K562 (cell line): ENCODE measurements around the gene CPOX. TPM values are rescaled to one million over a fixed set of nuclear protein-coding genes. Genes with fewer than 3 reads are reported as not detected.

Experiments used
- ADNP ChIP-seq: fragments of 200-800 bp; sonication (Bioruptor generic); IDR thresholded peaks from 2 replicates; pipeline ENCODE4 v1.6.1; 2016; ENCODE audit warnings: missing genetic modification characterization, missing compliant biosample characterization
- ARNT ChIP-seq, 2 experiments: fragments of 450-650 bp; IDR thresholded peaks; 2 replicates each; pipeline ENCODE4 v1.6.1; 2016; ENCODE audit warnings: mild to moderate bottlenecking in 1 of 2
- CBFA2T2 ChIP-seq: fragments of 450-650 bp; conservative IDR thresholded peaks from 2 replicates; pipeline ENCODE4 v1.6.1; 2017; ENCODE audit warnings: mild to moderate bottlenecking
- CEBPG ChIP-seq, 3 experiments: fragments of 200-800 bp in 1 of 3; sonication (Bioruptor generic) in 1 of 3; sonication (generic) in 1 of 3; formaldehyde crosslinking in 1 of 3; IDR thresholded peaks in 2 of 3; conservative IDR thresholded peaks in 1 of 3; 2 replicates each; pipeline versions ENCODE4 v1.6.1 to v1.8.0; 2016 to 2022; ENCODE audit warnings: missing compliant biosample characterization in 2 of 3, missing genetic modification characterization in 2 of 3, mild to moderate bottlenecking in 1 of 3, missing genetic modification reagents in 1 of 3
- ELF1 ChIP-seq: fragments of 200-800 bp; sonication (Bioruptor generic); IDR thresholded peaks from 2 replicates; pipeline ENCODE4 v1.6.1; 2016; ENCODE audit warnings: missing genetic modification characterization, missing compliant biosample characterization
- FOXK2 ChIP-seq, 2 experiments: fragments of 450-650 bp; IDR thresholded peaks in 1 of 2; conservative IDR thresholded peaks in 1 of 2; 2 replicates each; pipeline ENCODE4 v1.6.1; 2016; ENCODE audit warnings: low read depth in 2 of 2, mild to moderate bottlenecking in 1 of 2
- HDAC1 ChIP-seq, 2 experiments: fragments of 450-650 bp; IDR thresholded peaks; 2 replicates each; pipeline ENCODE4 v1.6.1; 2016 to 2017; ENCODE audit warnings: inconsistent platforms in 1 of 2, mild to moderate bottlenecking in 1 of 2, moderate library complexity in 1 of 2
- MEIS2 ChIP-seq: fragments of 450-650 bp; IDR thresholded peaks from 2 replicates; pipeline ENCODE4 v1.6.1; 2014; ENCODE audit warnings: mild to moderate bottlenecking; ENCODE audit not compliant: partially characterized antibody
- PBX2 ChIP-seq, 2 experiments: IDR thresholded peaks in 1 of 2; conservative IDR thresholded peaks in 1 of 2; 2 replicates each; pipeline ENCODE4 v1.6.1; 2016; ENCODE audit warnings: low read depth in 2 of 2, mild to moderate bottlenecking in 1 of 2, missing compliant biosample characterization in 1 of 2, missing genetic modification characterization in 1 of 2, moderate library complexity in 1 of 2
- PCBP1 ChIP-seq: fragments of 200-400 bp; formaldehyde crosslinking; IDR thresholded peaks from 2 replicates; pipeline ENCODE4 v1.6.1; 2018; ENCODE audit warnings: mild to moderate bottlenecking, low read depth, low read length; ENCODE audit not compliant: poor library complexity, severe bottlenecking
- POLR2H ChIP-seq: IDR thresholded peaks from 2 replicates; pipeline ENCODE4 v1.6.1; 2016; ENCODE audit warnings: missing genetic modification characterization, low read depth, mild to moderate bottlenecking, control low read depth, missing compliant biosample characterization, moderate library complexity
- PTBP1 ChIP-seq: fragments of 200-400 bp; formaldehyde crosslinking; IDR thresholded peaks from 2 replicates; pipeline ENCODE4 v1.6.1; 2017; ENCODE audit warnings: low read depth, low read length
- RBBP5 ChIP-seq: fragments of 200-600 bp; sonication (generic); IDR thresholded peaks from 2 replicates; pipeline ENCODE4 v1.6.1; 2012; ENCODE audit warnings: borderline replicate concordance, mild to moderate bottlenecking, low read length, control low read depth, inconsistent platforms; ENCODE audit not compliant: insufficient read depth, poor library complexity, severe bottlenecking
- RFX7 ChIP-seq: fragments of 250-450 bp; sonication (Bioruptor Pico); IDR thresholded peaks from 2 replicates; pipeline ENCODE4 v1.5.1; 2021; ENCODE audit warnings: mild to moderate bottlenecking
- SMARCE1 ChIP-seq: fragments of 450-650 bp; IDR thresholded peaks from 2 replicates; pipeline ENCODE4 v1.7.1; 2016; ENCODE audit warnings: mild to moderate bottlenecking
- TEAD2 ChIP-seq: fragments of 450-650 bp; IDR thresholded peaks from 2 replicates; pipeline ENCODE4 v1.6.1; 2016; ENCODE audit warnings: missing genetic modification characterization, control low read depth, missing compliant biosample characterization
- TFAP4 ChIP-seq: sonication (generic); formaldehyde crosslinking; IDR thresholded peaks from 2 replicates; pipeline ENCODE4 v1.8.0; 2022; ENCODE audit warnings: missing genetic modification reagents, mild to moderate bottlenecking, moderate library complexity, borderline replicate concordance
- ZFP36 ChIP-seq: fragments of 150-350 bp; IDR thresholded peaks from 2 replicates; pipeline ENCODE4 v1.6.1; 2018; ENCODE audit warnings: low read length, low read depth; ENCODE audit not compliant: partially characterized antibody
- ZNF511 ChIP-seq: sonication (generic); formaldehyde crosslinking; IDR thresholded peaks from 2 replicates; pipeline ENCODE4 v1.8.0; 2022; ENCODE audit warnings: mild to moderate bottlenecking, missing genetic modification reagents
- ZNF57 ChIP-seq: fragments of 450-650 bp; formaldehyde crosslinking; IDR thresholded peaks from 2 replicates; pipeline ENCODE4 v1.4.0; 2020; ENCODE audit warnings: mild to moderate bottlenecking, moderate library complexity
- ZNF75A ChIP-seq: fragments of 450-650 bp; formaldehyde crosslinking; IDR thresholded peaks from 2 replicates; pipeline ENCODE4 v1.4.0; 2020; ENCODE audit warnings: mild to moderate bottlenecking
- ZSCAN29 ChIP-seq: fragments of 450-650 bp; IDR thresholded peaks from 2 replicates; pipeline ENCODE4 v1.6.1; 2017
- polyA plus RNA-seq, 8 experiments: library from polyadenylated mRNA; depleted of rRNA in 4 of 8; stranded (reverse) in 5 of 8; unstranded in 3 of 8; fragments of >200 nt; fragmentation: Nextera tagmentation in 2 of 8; fragmentation: Illumina TruSeq in 1 of 8; extraction: Ambion mirVana in 2 of 8; extraction: Trizol in 1 of 8; gene quantifications; 2 replicates each; pipeline versions ENCODE4 v1.2.1 to v1.2.3, GENCODE V29; 2011 to 2014; ENCODE audit warnings: inconsistent platforms in 1 of 8, missing spikeins in 1 of 8
- total RNA-seq, 7 experiments: library from RNA; depleted of rRNA in 6 of 7; stranded (reverse); fragments of >200 nt in 6 of 7; fragmentation: Illumina TruSeq in 2 of 7; extraction: Trizol in 2 of 7; gene quantifications; 2 replicates each; pipeline versions ENCODE4 v1.2.1 to v1.2.3, GENCODE V29; 2011 to 2021; ENCODE audit warnings: low replicate concordance in 1 of 7

The CPOX gene
- total and polyA plus RNA-seq, 9 of the 15 experiments (the other 6 are each of a cell fraction or from before 2014, with no cell fraction given), result 14.6 to 82.1 (median 24.8) TPM

- TF ChIP-seq CBFA2T2 (peak; percentile 78), CEBPG (CRISPR knock-in tag; IDR thresholded peaks at IDR 0.05) (no peak), CEBPG (tag; conservative IDR thresholded peaks at IDR 0.05 in 1 of 2, IDR thresholded peaks at IDR 0.05 in 1 of 2) (peak in 1 of 2 experiments; percentile 55; a peak in 1 of 4 replicates), RBBP5 (peak; percentile 73), ADNP (tag) (no peak), ARNT (IDR thresholded peaks at IDR 0.05) (peak; percentile 96 to 99), HDAC1 (IDR thresholded peaks at IDR 0.05) (peak in 1 of 2 experiments; percentile 52; a peak in 2 of 4 replicates), ELF1 (tag) (peak; percentile 80), ZNF511 (CRISPR knock-in tag) (no peak), RFX7 (no peak), PTBP1 (no peak), ZNF75A (no peak), ZFP36 (peak; percentile 7), FOXK2 (conservative IDR thresholded peaks at IDR 0.05 in 1 of 2, IDR thresholded peaks at IDR 0.05 in 1 of 2; ENCODE audit: low read depth in 2 of 2) (peak; percentile 89 to 90), POLR2H (tag) (peak; percentile 70), ZNF57 (no peak), ZSCAN29 (peak; percentile 88; the same call in 1 of the 2 replicates), PBX2 (CRISPR knock-in tag; IDR thresholded peaks at IDR 0.05; ENCODE audit: low read depth) (no peak), PBX2 (tag; conservative IDR thresholded peaks at IDR 0.05; ENCODE audit: low read depth) (no peak), TFAP4 (CRISPR knock-in tag) (peak; percentile 87), SMARCE1 (peak; percentile 45; the same call in 1 of the 2 replicates), MEIS2 (peak; percentile 31), PCBP1 (no peak), TEAD2 (tag) (no peak)
Measured at GRCh38 chr3:98593046-98593936, at the start of gene CPOX (continued).
